HuH-7.5 (cell line): ENCODE measurements around the gene SMARCA5.
"Not testable (repeated sequence)": the region's sequence is repeated elsewhere in the genome, so short reads cannot be mapped to it uniquely, and the experiment has no call there.

Source experiments
- DNase-seq: peaks from one replicate; pipeline ENCODE4 v3.0.0; 2011; ENCODE audit warnings: low spot score

The SMARCA5 gene, protein sequence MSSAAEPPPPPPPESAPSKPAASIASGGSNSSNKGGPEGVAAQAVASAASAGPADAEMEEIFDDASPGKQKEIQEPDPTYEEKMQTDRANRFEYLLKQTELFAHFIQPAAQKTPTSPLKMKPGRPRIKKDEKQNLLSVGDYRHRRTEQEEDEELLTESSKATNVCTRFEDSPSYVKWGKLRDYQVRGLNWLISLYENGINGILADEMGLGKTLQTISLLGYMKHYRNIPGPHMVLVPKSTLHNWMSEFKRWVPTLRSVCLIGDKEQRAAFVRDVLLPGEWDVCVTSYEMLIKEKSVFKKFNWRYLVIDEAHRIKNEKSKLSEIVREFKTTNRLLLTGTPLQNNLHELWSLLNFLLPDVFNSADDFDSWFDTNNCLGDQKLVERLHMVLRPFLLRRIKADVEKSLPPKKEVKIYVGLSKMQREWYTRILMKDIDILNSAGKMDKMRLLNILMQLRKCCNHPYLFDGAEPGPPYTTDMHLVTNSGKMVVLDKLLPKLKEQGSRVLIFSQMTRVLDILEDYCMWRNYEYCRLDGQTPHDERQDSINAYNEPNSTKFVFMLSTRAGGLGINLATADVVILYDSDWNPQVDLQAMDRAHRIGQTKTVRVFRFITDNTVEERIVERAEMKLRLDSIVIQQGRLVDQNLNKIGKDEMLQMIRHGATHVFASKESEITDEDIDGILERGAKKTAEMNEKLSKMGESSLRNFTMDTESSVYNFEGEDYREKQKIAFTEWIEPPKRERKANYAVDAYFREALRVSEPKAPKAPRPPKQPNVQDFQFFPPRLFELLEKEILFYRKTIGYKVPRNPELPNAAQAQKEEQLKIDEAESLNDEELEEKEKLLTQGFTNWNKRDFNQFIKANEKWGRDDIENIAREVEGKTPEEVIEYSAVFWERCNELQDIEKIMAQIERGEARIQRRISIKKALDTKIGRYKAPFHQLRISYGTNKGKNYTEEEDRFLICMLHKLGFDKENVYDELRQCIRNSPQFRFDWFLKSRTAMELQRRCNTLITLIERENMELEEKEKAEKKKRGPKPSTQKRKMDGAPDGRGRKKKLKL

DNA sequence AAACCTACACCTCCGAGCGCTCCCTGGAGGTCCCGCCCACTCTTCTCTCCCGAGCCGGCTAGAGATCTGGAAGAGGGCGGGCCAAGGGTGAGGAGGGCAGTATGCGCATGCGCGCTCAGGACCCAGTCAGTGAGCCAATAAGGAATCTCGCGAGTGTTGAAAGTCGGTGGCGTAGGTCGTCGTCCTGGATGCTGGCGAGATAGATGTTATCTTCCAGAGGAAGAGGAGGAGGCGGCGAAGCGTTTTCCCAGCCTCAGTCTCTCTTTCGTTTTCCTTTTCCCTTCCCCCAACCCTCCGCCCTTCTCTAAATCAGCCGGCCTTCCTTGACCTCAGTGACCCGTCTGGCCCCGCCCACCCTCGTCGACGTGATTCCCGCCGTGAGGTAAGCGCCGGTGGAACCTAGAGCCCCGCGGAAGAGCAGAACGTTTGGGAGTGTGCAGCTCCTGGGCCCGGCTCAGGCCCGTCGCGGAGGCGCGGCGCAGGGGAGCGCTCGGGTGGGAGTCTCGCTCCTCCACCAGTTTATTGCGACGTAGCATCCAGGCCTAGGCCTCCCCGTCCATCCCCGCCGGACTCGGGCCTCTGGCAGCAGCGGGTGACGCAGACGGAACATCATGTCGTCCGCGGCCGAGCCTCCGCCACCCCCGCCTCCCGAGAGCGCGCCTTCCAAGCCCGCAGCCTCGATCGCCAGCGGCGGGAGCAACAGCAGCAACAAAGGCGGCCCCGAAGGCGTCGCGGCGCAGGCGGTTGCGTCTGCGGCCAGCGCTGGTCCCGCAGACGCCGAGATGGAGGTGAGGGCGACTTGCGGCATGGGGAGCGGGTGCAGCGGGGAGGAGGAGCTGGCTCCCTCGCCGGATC is at the start of gene SMARCA5:
Gene SMARCA5 (plus strand): TSS at position 389 of the 855 bp plus-strand sequence. CDS start 223 bp downstream, at position 612.
- peak; percentile 76 for DNase-seq

DNA sequence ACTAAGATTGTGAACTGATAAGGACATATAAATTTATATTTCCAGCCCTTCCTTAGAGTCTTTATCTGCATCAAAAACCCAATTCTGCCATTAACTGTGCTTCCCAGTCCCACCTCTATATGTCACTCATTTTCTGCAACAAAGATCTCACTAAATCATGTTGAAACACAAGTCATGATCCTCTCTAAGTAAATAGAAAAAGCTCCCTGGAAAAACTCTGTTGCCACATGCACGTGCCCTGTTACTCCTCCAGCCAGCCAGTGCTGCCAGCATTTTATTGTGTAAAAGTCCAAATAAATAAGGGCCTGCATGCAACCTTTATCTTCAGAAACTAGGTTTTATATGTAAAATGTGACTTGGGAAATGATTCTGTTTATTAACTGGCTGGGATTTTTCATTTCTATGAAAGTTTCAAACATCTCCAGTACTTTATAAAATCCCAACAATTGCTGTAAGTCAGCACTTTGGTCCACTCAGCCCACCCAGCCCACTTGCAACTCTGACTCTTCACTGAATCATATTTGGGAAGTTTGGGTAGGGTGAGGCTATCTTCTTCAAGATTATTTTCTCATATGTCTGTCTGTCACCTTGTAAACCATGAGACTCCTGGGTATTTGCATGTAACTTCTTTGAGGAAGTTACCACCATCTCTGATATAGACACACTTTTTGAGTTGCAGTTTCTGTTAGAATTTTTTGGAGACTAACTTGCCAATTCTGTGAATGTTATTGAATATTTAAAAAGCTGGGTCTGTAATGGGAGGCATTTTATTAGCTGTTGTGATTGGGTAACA is 40.0 kb upstream of the SMARCA5 start:
- DNase-seq: no peak

DNA sequence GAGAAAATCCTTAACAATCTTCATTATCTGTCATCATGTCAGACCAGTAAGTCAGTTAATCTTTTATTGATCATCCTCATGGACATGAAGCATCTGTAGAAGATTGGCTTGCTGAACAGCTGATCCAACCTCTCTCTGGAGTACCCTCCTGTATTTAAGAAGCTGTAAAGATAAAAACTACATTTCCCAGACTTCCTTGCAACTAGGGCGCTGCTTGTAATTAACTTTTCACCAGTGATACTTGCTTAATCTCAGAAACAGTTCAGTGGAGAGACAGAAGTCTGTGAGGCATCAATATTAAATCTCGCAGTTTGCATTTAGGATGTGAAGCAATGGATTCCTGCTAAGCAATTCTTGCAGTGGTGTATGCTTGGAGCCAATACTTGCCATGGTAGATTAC is 36.0 kb upstream of the SMARCA5 start:
- DNase-seq: no peak

DNA sequence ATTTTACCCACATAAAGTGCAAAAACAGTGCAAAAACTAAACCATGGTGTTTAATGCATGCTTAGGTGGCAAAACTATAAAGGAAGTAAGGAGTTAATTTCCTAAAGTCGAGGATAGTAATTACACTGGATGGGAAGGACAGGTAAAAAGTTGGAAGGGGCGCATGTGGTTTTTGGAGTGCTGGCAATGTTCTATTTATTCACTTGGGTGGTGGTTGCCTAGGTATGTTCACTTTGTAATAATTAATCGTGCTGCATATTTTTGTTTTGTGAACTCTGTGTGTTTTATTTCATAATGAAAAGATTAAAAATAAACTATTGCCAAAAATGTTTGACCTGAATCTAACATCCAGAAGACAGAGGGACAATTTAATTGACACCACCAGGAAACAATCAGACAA is 32.1 kb upstream of the SMARCA5 start:
- DNase-seq: no peak

DNA sequence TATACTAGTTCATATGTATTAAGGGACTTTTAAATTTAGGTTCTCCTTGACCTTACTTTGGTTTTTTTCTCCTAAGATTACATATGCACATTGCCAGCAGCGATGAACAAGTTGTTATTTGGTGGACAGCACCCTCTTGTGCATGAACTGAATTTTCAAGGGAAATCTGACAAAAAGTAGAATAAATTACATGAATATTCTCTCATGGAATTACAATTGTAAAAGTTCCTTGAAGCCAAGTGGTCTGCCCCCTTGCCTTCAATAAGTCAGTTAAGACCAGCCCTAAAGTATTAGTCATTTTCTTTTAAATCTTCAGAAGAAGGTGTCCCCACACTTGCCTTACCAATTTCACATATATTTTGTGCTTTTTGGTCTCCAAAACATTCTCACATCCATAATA is 30.7 kb upstream of the SMARCA5 start:
- DNase-seq: peak; percentile 6

DNA sequence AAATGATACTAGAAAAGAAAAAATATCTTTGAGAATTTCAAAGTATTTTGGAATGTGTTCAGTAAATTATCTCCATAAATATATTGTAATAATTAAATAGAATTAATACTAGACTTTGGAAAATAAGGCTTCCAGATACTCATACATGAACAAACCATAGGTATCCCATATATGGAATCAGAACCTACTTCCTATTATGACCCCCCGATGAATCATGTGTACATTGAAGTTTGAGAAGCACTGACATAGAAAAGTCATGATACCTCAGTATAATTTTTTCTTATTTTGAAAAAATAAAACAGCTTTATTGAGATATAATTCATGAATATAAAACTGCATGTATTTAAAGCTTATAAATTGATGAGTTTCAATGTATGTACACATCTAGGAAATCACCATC is 27.2 kb upstream of the SMARCA5 start:
- no peak for DNase-seq

DNA sequence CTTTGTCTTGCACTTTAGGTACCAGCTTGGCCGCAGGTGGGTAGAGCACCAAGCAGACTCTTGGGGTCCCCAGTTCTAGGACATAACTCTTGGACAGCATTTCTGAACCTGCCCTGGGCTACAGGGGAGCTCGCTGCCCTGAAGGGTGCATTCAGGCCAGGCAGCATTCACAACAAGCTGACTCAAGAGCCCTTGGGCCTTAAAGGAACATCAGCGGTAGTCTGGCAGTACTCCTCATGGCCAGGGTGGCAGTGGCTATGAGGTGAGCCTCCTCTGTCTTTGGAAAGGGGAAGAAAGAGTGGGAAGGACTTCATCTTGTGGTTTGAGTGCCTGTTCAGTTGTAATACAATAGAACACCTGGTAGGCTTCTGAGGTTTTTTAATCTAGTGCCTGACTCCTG is 24.8 kb upstream of the SMARCA5 start:
- no peak for DNase-seq

DNA sequence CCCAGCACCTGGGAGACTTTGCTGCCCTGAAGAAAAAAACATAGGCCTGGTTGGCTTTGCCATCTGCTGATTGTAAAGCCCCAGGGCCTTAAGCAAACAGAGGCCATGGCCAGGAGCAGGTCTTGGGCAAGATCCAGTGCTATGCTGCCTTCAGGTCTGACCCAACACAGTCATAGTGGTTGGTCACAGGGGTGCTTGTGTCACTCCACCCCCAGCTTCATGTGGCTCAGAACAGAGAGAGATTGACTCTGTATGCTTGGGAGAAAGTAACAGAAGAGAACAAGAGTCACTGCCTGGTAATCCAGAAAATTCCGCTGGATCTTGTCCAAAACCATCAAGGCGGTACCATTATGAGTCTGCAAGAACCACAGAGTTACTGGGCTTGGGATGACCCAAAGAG is 24.4 kb upstream of the SMARCA5 start:
- DNase-seq: no peak

DNA sequence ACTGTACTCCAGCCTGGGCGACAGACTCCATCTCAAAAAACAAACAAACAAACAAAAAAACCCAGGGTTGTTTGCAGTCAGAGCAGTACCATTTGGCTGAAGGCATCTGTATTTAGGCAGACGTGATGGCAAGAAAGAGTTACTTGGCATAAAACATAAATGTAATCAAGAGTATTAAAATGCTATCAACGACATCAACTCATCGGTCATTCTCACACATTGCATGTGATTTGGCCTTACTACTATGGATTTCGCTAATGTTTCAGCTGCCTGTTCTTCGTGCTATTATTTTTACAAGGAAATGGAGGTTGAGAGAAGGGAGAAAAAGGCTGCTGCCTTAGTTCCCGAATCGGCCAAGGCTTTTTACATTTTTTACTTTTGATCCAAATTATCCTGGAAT is 15.5 kb upstream of the SMARCA5 start:
- DNase-seq: no peak

DNA sequence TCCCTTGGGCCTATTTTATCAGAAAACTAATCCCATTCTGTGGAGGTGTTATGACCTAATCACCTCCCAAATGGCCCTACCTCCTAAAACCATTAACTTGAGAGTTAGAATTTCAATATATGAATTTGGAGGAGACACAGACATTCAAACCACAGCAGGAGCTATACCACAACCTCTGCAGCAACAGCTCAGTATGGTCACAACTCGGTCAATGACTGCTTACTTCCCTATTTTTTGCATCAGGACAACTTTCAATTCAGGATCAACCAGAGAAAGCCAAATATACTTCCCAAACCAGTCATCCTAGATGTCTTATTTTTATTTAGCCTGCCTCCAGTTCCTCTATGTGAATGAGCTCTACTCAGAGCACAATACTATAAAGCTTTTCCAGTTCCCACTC is 11.3 kb upstream of the SMARCA5 start:
- no peak for DNase-seq

DNA sequence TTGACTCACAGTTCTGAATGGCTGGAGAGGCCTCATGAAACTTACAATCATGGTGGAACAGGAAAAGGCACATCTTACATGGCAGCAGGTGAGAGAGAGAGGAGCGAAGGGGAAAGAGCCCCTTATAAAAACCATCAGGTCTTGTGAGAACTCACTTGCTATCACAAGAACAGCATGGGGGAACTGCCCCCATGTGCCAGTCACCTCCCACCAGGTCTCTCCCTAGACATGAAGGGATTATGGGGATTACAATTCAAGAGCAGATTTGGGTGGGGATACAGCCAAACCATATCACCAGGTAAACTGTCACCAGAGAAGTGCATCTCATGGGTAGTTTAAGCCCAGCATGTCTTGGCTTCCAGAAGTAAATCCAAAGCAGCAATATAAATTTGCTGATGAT is 7.5 kb upstream of the SMARCA5 start:
- DNase-seq: no peak

DNA sequence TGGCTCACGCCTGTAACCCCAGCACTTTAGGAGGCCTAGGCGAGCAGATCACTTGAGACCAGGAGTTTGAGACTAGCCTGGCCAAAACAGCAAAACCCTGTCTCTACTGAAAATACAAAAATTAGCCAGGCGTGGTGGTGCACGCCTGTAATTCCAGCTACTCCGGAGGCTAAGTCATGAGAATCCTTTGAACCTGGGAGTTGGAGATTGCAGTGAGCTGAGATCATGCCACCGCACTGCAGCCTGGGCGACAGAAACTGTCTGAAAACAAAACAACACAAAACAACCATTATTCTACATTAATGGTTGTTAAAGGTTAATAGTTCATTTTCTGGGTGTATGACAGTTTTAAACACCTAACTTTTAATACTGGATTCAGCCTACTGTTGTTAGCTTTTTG is 1.6 kb upstream of the SMARCA5 start:
- no peak for DNase-seq

DNA sequence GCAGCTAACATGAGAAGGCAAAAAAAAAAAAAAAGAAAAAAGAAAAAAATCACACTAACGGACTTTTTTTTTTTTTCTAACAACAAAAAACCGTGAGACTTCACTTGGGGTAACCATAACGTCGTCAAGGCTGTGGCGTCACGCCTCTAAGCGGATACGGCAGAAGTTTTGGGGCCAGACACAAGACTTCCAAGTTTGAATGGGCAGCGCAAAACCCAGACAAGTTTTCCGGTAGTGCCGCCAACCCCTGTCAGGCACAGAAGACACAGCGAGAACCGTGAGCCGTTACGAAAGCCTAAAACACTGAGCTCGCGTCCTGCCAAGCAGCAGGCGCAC is 556 bp upstream of the SMARCA5 start:
- peak; percentile 2 for DNase-seq

DNA sequence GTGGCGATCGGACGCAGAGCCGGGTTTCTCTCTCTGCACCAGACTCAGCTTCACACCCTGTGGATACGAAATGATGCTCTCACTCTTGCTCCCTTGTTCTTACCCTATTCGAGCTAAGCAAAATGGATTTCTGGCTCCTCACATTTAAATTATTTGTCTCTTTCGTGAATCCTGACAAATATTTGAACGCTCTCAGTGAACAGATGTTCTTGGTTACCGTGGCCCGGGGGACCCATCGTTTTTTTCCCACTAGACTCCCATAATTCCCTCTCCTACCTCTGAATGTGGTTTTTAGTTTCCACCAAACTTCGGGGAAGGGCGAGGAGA is 630 bp downstream of the SMARCA5 start:
- no peak for DNase-seq

DNA sequence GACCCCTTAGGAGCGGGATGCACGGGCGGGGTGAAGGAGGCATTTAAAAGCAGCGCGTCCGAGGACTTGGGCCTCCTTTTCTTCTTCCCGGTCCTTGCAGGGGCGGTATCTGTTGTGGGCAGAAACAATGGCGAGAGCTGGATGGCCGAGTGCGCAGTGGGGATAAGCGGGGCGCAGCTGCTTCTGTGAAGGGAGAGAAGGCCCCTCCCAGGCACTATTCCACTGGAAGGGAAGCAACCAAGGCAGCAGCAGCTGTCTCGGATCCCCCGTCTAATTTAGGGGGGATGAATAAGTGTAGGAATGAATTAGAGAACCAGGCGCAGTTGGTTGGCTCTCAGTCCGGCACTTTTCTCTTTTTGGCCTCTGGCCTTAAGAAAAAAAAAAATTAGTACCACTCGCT is 995 bp downstream of the SMARCA5 start:
- DNase-seq: peak; percentile 6

DNA sequence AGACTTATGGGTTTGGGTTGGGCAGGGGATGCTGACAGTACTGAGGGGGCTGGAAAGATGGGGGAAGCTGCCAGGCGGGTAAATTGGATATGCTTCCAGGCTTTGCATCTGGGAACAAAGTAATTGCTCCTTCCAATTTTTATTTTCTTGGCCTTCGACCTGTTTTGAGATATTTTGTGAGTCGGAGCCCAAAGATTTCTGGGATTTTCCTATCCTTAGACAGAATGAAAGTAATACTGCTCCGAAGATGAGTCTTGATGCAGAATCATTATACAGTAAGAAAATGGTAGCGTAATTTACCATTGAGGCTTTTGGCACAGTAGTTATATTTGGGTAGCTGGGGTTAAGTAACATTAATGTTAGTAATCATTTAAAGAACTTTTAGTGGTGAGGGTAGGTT is 1.4 kb downstream of the SMARCA5 start:
- DNase-seq: no peak

DNA sequence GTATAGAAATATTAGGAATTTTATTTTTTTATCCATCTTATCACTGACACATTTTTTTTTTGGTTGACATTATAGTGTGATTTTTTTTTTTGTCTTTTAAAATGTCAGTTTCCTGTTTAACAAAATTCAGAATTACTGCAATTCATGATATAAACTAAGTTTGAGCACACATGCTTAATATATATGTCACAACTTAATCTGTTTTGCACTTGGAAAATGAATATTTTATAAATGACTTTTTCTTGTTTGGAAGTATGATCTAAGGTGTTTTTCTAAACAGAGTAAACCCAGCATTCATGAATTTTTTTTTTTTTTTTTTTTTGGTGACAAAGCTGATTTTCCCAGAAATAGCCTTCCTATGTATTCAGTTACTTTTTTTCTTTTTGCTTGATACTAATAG is 2.4 kb downstream of the SMARCA5 start:
- DNase-seq: no peak

DNA sequence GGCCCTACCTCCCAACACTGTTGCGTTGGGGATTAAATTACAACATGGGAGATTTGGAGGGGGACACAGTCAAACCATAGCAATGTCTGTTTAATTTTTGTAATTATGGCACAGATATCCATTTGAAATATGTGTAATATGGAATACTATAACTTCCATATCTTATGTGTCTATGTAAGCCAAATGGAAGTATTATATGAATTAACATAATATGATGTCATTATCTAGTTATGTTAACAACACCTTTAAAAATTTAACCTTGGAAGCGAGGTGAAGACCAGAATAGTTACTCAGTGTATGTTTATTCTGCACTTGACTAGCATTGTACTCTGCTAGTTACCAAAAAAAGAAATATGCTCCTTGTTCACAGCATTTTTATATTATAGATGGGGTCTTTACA is 4.3 kb downstream of the SMARCA5 start:
- DNase-seq: no peak

DNA sequence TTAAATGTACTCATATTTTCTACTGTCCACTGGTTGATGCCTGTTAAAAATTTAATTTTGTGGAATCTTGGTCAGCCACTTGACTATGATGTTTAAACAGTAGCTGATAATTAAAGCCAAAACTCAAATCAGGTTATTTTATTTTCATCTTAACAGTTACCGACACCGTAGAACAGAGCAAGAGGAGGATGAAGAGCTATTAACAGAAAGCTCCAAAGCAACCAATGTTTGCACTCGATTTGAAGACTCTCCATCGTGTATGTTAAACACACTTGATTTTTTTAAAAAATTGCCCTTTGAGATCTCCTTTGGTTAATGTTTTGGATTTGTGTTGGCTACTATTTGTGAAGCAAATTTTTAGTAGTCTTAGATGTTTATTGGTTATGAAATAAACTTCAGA is 10.7 kb downstream of the SMARCA5 start:
- no peak for DNase-seq

DNA sequence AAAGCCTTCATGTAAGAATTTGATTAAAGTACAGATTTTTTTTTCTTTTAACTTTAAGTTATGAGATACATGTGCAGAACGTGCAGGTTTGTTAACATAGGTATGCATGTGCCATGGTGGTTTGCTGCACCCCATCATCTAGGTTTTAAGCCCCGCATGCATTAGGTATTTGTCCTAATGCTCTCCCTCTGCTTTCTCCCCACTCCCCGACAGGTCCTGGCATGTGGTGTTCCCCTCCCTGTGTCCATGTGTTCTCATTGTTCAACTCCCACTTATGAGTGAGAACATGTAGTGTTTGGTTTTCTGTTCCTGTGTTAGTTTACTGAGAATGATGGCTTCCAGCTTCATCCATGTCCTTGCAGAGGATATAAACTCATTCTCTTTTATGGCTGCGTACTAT is 14.5 kb downstream of the SMARCA5 start:
- not testable (repeated sequence) for DNase-seq

DNA sequence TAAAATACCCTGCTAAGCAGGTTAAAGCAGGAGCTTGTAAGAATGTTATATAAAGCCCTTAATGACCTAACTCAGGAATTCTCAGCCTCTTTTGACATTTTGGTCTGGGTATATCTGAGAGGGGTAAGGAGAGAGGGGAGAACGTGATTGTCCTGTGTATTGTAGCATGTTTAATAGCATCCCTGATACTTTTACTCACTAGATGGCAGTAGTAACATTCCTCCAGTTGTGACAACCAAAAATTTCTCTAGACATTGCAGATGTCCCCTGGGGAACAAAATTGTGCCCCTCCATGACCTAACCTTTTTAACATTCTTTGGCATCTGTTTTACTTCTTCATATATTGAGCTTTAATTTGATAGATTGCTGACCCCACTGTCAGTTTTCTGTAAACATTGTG is 17.9 kb downstream of the SMARCA5 start:
- DNase-seq: no peak
